Activated CD8-positive, alpha-beta memory T cell treated with anti-CD3 and anti-CD28 coated beads, Interleukin-2, amount 50 U/mL, for 1 hour (primary cell): ENCODE results near the gene SIL1.

Experiments
- DNase-seq: peaks from one replicate; pipeline ENCODE4 v3.0.0-alpha.2; 2020; ENCODE audit errors: extremely low read depth

Gene SIL1

DNA sequence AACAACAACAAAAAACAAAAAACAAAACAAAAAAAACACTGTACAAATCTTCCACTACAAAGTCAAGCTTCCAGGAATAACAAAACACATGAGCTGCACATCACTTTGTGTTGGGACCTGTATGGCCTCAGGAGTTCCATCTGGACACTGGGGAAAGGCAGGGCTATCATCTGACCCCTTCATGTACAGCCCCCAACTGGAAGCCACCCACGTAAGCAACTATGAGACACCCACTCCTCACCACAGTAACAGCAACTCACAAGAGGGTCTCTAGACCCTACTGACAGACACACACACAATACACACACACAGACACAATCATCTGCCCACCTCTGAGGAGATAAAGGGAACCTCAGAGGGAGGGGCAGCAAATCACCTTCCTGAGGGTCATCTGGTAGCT lies 241.4 kb downstream of the SIL1 start:
- no peak for DNase-seq

DNA sequence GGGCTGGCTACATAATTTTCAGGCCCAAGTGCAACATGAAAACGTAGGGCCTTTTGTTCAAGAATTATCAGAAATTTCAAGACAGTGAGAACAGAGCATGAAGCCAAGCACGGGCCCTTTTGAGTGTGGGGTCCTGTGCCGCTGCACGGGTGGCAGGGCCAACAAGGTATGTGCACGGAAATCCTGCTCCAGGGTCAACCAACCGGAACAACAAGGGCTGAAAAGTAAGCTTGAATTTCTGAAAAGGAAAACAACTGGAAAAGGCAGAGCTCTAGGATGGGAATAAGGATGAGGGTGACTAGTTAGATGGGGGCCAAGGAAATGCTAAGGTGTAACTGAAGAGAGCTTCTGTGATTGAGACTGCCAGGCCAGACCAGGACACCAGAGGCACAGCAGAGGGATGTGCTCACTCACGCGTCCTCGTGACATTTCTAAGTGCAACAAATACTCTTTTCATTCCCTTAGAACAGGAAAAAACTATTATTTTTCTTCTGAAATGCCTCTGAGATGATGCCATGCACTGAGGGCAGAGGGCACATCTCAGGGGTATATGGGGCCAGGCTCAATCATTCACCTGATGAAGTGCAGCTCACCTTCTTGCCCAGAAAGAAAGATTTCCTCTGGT lies 242.4 kb downstream of the SIL1 start:
- DNase-seq = no peak

GRCh38 chr5:138955013-138955660 lies 243.0 kb downstream of the SIL1 start:
- DNase-seq = no peak

DNA sequence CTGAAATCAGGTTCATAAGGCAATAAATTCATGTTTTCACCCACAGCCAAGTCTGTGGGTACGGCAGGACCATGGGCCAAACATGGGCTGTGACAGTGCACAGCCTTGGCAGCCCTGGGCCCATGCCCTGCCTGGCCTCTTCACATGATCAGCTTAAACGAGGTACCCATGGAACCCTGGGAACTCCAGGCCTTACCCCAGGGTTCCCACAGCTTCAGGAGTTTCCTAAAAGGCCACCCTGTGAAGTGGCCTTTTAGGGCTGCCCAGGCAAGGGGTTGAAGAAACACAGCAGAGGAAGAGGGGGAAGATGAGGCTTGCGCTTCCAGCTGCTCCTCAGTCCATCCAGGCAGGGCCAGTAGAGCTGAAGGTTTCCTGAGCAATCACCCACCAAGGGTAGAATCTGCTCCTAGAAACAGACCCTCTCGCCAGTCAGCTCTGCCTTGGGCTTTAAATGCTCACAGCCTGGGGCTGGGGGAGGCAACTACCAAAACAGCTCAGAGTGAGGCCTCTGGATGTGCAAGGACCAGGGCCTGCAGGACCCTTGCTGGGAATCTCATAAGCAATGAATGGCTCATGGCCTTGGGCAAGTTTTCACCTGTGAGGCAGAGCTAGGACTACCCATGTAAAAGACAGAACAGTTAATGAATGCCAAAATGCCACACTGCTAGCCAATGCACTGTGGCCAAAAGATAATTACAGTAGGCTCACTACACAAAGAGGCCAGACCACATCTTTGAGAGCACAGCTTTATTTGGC lies 243.7 kb downstream of the SIL1 start:
- no peak for DNase-seq

DNA sequence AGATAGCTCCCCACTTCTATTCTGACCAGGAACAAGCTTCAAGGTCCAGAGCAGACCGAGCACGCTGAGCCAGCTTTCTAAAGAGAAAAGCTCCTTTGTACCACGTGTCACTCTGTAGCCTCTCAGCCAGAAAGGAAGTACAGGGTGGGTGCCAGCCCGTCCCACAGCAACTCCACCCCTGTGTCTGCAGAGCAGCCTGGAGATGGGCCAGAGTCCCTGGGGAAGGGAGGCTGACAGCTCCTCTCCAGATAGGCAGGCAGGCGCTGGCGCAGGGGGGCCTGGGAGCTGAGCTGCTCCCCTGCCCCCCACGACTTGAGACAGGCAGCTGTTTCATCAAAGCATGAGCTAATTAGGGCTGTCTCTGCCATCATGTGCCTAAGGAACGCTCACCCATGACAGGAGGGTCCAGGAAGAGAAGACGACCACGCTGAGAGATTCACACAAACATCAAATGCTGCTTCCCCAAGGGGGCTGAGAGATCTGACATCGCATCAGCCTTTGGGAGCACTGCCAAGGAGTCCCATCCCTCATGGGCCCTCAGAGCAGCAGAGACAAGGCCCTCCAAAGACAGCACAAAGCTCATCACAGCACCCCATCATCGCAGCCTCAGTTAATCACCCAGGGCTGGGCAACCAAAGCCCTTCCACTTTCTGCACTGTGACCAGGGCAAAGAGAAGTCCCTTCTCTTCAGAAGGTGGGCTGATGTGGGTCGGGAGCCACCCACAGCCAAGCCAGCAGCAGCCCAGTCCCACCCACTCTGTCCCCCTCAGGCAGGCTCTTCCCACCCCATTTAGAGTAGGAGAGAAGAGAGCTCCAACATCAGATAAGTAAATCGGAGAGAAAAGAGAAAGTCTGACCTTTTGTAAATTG lies 244.5 kb downstream of the SIL1 start:
- DNase-seq = no peak

DNA sequence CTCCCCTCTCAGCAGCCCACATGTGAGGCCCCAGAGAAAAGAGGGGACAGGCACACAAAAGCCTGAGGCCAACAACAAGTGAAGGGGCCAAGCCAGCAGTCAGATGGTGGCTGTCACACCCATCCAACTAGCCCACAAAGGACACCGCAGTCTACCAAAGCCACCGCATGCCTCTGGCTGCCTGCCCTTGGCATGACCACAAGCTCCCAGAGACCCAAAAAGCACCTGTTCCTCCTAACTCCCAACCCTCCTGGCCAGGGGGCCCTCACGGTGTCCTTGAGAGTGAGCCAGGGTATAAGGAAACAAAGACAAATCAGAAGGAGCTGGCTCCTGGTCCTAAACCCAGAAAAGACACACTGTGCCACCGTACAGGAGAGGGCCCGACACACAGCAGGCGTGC lies 245.2 kb downstream of the SIL1 start:
- DNase-seq = no peak

- no peak for DNase-seq
These were observed 246.0 kb downstream of the SIL1 start for GRCh38 chr5:138951986-138952735.

DNA sequence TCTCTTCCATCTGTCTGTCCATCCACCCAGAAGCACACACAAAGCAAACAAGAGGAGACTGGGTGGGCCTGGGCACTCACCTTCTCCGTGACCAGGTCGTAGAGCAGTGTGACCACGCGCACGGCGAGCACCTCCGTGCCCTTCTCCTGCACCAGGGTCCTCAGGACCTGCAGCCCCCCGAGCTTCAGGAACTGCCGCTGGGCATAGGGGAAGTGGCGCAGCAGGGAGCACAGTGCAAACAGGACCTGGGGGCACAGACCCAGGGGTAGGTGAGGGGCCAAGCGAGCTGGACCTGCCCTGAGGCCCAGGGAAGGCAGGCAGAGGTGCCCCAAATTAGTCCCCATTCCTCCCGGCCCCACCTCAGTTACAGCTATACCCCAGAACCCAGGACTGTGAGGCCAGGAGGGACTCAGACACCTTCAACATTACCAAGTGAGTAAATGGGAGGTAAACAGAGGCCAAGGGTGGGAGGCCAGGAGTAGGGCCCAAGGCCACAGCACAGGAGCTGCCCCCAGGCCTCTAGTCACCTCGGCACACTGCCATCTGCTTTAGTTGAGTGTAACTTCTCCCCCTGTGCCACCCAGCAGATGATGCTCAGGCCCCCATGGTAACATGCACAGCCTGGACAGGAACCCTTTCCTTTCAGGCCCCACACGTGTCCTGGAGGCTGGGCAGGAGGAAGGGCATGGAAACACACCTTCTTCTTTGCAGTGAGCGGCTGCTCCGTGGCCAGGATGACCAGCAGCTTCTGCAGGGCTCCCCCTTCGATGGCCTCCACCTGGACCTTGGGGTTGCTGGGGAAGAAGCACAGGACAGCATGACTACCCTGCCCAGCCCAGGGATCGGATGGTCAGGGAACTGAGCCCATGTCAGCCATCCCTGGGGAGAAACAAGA lies 246.8 kb downstream of the SIL1 start:
- no peak for DNase-seq

DNA sequence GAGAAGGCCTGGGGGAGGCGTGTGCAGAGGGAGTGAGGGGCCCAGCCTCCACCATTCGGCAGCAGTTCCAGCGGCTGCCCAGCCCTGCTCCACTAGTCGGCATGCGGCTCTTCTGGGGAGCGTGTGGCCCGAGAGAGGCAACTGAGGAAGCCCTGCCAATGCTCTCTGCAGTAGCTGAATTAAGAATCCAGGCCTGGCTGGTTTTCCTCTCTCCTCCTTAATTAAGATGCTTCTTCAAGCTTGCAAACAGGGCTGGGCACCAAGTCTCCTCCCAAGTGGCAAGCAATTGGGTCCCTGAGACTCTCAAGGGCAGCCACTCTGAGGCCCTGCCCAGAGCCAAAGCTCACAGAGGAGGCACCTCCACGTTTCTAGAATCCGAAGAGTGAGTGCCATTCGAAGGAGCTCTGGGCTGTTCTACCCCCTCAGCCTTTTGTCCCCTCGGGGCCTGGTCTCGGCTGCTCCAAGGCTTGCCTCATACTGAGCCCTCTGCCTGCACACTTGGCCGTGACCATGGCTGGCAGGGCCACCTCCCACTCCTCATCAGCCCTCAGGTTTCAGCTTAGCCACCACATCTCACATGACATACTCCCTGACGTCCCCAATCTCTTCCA lies 247.6 kb downstream of the SIL1 start:
- no peak for DNase-seq

- no peak for DNase-seq
These were observed 248.2 kb downstream of the SIL1 start for GRCh38 chr5:138949988-138950387.

- DNase-seq = no peak
These were observed 249.0 kb downstream of the SIL1 start for GRCh38 chr5:138949223-138949574.

DNA sequence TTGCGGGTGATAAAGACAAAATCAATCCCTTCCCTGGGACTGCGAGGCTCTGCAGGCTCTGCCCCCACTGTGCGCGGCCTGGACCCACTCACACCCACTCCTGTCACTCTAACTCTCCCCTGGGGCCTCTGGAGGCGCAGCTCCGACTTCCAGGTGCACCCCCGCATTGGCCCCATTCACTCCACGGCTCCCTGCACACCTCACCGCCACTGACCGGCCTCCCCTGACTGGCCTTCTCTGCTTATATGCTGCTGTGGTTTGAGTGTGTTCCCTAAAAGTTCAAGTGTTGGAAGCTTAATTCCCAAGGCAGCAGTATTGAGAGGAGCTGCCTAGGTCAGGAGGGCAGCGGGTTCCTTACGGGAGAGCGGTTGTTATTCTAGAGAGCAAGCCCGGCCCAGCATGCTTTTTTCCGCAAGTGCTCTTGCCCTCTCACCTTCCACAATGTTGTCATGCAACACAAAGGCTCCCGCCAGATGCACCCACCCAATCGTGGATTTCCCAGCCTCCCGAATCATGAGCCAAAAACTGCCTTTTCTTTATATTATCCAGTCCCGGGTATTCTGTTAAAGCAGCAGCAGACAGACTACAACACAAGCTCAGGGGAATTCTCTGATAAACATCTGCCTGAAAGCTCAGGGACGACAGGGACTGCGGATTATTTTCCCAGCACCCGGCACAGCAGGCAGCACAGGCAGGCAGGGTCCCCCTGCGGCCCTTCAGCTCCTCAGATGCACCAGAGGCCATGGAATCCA lies 249.5 kb downstream of the SIL1 start:
- DNase-seq = no peak

GRCh38 chr5:138947780-138948179 lies 250.4 kb downstream of the SIL1 start:
- DNase-seq = no peak

DNA sequence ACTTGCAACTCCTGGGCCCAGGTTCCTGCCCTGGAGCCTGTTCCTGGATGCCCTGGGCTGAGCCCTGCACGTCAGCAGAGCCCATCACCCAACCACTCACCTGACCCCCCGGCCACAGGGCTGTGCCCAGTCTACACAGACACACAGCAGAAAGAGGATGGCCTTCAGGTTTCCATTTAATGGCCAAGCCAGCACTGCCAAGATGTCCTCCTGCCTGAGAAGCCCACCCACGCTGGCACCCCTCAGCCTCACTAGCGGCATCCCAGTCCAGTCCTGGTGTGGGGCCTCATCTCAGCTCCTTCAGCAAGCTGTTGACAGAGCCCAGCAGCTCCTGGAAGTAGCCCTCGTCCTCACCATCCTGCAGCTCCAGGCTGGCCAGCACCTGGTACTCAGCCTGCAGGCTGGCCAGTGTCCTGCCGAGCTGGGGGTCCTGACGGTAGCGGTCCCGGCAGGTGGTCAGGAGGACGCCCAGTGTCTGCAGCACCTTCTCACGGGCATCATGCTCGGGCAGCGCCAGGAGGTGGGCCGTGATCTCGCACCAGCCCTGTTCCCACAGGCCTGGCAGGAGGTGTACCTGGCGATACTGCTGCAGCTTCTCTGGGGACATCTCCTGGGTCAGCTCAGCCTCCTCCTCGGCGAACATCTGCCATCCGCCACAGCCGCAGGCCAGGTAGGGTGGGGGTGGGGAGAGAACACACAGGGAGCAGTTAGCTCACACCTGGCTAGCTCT lies 251.2 kb downstream of the SIL1 start:
- DNase-seq = no peak

DNA sequence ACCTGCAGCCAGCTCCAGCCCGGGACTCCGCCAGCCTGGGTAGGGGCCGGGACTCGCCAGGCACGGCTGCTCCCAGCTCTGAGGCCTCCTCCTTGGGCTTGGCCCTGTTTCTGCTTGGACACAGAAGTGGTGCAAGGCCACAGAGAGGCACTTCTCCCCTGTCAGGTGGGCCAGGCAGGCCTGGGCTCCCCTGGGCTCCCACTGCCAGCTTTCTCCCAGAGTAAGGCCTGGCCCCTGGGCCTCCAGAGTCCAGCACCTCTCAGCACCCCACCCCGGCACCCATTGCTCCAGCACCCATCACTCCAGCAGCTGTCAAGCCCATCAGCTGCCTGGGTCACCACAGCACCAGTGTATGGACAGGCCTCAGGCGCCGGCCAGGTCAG lies 251.9 kb downstream of the SIL1 start:
- DNase-seq = no peak

DNA sequence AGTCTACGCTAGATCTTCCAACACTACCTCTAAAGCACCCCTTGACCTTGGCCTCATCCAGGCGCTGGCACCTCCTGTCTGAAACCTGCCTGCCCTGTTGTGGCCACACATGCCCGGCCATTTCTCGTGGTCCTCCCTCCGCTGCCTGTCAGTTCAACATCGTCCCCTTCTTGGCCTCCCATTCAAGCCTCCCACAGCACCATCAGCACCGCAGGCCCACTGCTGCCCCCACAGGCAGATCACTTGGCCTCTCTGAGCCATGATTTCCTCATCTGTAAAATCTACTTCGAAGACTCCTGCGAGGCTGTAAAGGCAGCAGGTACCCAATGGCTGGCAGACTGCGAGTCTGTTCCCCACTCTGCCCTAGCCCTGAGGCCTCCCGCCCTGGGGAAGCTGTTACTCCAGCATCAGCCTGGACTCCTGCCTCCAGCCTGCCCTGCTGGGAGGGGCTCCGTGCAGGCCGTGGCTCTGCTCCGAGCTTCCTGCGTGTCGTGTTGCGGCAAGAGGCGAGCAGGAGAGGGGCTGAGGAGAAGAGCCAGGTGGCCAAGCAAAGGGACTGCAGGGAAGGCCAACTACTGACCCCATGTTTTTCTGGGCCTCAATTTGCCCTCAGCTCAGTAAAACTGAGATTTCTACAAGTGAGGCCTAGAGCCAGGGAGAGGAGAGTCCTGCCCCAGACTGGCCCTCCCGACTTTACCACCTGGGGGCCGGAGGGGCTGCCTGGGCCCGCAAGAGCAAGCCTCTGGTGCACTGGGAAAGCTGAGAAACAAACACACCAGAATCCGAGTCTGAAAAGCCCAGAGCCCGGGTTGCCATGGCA lies 252.5 kb downstream of the SIL1 start:
- no peak for DNase-seq

- no peak for DNase-seq
These were observed 253.4 kb downstream of the SIL1 start for GRCh38 chr5:138944527-138945322.
